ENCODE measurements around the gene SLC44A1.
A peak's percentile ranks its signal among the peaks of the same experiment; 100 is the strongest.

Gene SLC44A1

DNA sequence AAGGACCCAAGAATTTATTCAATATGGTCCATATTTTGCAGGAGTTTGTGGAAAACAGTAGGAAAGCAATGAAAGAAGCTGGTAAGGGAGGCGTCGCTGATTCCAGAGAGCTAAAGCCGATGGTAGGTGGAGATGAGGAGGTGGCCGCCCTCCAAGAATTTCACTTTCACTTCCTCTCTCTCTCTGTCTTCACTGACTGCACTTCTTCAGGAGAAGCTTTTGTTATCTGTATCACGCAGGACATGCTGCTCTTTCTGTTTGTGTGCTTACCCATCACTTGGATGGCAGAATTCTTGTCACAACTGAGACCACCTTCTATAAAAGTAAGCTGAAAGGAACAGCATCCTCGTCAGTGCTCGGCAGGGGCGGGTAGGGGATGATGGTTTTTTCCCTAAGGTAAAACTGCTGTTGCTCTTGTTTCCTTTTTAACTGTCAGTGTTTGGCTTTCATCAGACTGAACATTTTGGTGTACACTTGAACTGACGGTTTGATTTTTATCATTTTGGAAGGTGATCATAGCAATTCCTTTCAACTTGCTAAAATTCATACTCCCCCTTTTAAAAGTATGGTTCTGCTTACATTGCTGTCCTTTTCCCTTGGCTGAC lies 141.0 kb downstream of the SLC44A1 start:
- DNase-seq (ENCODE audit: low read depth in 3 of 3, low spot score in 1 of 3) = no peak

- no peak for DNase-seq (ENCODE audit: low read depth in 3 of 3, low spot score in 1 of 3)
Observed at GRCh38 chr9:105389796-105390195, 145.3 kb downstream of the SLC44A1 start.

- DNase-seq (ENCODE audit: low read depth in 3 of 3, low spot score in 1 of 3) = no peak
Observed at GRCh38 chr9:105390871-105391270, 146.4 kb downstream of the SLC44A1 start.

DNA sequence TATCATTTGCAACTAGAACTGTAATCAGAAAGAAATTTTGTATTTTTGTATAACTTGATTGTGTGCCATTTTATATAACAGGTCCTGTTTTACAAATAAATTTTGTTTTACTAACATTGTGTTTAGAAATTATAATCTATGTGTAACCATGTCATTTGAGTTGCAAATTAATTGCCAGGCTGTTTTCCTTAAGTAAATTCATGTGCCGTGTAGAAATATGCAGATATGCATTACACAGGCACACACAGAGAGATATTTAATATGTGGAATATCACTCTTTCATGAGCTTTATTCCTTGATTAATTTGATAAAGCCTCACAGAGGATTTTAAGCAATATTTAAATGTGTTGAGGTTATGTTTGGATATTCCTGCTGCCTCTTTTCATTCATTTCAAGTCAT lies 146.8 kb downstream of the SLC44A1 start:
- DNase-seq (ENCODE audit: low read depth in 3 of 3, low spot score in 1 of 3) = no peak

GRCh38 chr9:105392531-105392930 lies 148.1 kb downstream of the SLC44A1 start:
- no peak for DNase-seq (ENCODE audit: low read depth in 3 of 3, low spot score in 1 of 3)

GRCh38 chr9:105393576-105394344 lies 149.3 kb downstream of the SLC44A1 start:
- no peak for DNase-seq (ENCODE audit: low read depth in 3 of 3, low spot score in 1 of 3)

GRCh38 chr9:105396441-105396840 lies 152.0 kb downstream of the SLC44A1 start:
- DNase-seq (ENCODE audit: low read depth in 3 of 3, low spot score in 1 of 3) = no peak

DNA sequence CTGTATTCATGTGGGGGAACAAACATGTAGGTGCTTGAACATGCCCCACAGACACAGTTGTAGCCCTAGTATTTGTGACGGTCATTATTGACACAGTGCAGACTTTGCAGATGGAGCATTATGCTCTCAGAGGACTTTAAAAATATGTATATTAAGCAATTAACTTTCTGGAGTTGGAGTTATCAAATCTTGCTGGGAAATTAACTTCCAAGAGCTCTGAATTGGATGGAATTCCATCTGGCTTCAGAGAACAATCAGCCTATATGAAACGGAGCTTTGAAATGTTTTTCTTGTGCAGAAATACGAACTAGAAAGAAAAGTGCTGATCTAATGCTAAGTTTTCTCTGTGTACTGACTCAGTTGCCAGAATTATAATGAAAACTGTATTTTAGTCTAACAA lies 152.4 kb downstream of the SLC44A1 start:
- DNase-seq (ENCODE audit: low read depth in 3 of 3, low spot score in 1 of 3) = no peak

GRCh38 chr9:105399117-105399516 lies 154.7 kb downstream of the SLC44A1 start:
- DNase-seq (ENCODE audit: low read depth in 3 of 3, low spot score in 1 of 3) = no peak

- DNase-seq (ENCODE audit: low read depth in 3 of 3, low spot score in 1 of 3) = no peak
Observed at GRCh38 chr9:105401651-105402050, 157.2 kb downstream of the SLC44A1 start.

DNA sequence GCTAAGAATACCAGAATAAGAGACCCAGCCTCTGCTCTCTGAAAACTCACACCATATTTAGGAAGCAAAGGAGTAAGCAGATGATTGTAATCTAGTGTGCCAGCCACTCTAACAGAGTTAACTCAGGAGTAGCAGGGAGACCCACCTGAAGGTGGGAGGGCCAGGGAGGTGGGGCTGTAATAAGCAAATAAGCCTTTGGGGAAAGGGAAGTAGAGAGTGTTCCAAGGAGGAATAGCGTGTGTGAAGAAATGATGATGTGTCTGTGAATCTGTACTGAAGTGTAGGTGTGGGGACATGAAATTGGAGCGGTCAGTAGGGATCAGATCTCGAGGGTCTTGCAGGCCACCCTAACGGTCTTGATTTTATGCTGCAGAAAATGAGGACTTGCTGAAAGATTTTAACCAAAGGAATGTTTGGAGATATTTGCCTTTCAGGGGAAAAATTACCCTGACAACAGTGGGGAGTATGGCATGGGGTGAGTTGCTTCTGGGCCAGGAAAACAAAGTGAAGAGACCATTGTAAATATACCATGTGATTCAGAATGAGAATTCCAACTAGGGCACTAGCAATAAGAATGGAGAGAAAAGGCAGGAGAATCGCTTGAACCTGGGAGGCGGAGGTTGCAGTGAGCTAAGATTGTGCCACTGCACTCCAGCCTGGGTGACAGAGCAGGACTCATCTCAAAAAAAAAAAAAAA lies 159.2 kb downstream of the SLC44A1 start:
- DNase-seq (ENCODE audit: low read depth in 3 of 3, low spot score in 1 of 3) = no peak

DNA sequence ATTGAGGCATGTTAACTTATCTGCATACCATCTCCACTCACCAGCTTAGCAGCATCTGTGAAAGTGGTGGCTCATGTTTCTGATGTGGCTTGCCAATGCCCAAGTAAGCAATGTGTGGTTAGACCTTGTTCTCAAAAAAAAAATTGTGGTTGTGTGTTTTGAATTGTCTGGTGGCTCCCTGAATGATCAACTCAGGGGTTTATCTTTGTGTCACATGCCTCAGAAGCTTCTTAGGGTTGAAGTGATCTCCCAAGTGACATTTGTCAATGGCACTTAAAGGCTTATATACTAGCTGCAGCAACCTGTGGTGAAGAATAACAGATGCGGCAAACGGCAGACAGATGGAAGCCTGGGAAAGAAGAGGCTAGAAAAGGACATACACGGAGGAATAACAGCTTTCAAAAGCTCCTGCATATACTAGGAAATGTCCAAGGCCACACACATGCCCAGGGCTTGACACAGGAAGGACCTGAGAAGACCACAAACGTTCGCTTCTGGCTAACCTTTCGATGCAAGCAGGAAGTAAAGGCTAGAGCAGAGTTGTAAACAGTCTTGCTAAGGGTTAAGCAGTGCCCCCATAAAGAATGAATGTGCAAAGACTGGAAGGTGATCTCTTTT lies 161.2 kb downstream of the SLC44A1 start:
- DNase-seq (ENCODE audit: low read depth in 3 of 3, low spot score in 1 of 3) = peak in 2 of 3 donors; percentile 12 to 16

DNA sequence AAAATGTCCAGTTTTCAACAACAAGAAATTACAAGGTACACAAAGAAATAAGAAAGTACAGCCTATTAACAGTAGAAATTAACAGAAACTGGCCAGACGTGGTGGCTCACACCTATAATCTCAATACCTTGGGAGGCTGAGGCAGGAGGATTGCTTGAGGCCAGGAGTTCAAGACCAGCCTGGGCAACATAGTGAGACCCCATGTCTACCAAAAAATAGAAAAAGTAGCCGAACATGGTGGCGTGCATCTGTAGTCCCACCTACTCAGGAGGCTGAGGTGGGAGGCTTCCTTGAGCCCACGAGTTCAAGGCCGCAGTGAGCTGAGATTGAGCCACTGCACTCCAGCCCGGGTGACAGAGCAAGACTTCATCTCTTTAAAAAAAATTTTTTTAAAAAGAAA lies 161.9 kb downstream of the SLC44A1 start:
- no peak for DNase-seq (ENCODE audit: low read depth in 3 of 3, low spot score in 1 of 3)

DNA sequence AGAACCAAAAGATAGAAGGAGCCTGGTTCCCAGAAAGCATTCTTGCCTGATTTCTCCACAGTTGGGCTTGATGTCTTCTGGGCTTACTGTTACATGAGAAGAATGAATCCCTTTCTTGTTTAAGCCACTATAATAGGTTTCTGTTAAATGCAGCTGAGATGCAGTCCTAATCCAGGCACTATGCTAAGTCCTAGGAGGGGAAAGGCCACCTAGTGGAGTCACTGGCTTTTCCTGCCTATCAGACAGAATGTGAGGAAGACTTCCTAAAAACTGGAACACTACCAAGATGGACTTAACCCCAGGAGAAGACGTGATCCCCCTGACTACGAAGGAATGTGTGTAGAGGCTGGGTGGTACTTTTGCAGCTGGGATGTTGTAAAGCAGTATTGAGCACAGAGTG lies 169.1 kb downstream of the SLC44A1 start:
- no peak for DNase-seq (ENCODE audit: low read depth in 3 of 3, low spot score in 1 of 3)

GRCh38 chr9:105414947-105415661 lies 170.7 kb downstream of the SLC44A1 start:
- DNase-seq (ENCODE audit: low read depth in 3 of 3, low spot score in 1 of 3) = peak; percentile 13 to 31 (median 20)

DNA sequence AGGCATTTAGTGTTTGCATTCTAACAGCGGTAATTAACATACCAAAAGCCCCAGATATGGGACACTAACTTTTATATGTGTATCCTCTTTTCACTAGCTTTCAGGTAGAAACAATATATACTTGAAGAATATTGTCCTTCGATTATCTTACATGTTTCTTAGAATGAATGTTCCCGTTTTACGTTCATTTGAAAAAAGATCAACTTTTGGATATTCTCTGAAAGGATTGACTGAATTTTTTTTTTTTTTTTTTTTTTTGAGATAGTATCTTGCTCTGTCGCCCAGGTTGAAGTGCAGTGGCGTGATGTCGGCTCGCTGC lies 171.2 kb downstream of the SLC44A1 start:
- no peak for DNase-seq (ENCODE audit: low read depth in 3 of 3, low spot score in 1 of 3)

- DNase-seq (ENCODE audit: low read depth in 3 of 3, low spot score in 1 of 3) = no peak
Observed at GRCh38 chr9:105416840-105417239, 172.4 kb downstream of the SLC44A1 start.

- no peak for DNase-seq (ENCODE audit: low read depth in 3 of 3, low spot score in 1 of 3)
Observed at GRCh38 chr9:105418588-105419500, 174.4 kb downstream of the SLC44A1 start.

GRCh38 chr9:105419816-105420597 lies 175.6 kb downstream of the SLC44A1 start:
- DNase-seq (ENCODE audit: low read depth in 3 of 3, low spot score in 1 of 3) = no peak

- no peak for DNase-seq (ENCODE audit: low read depth in 3 of 3, low spot score in 1 of 3)
Observed at GRCh38 chr9:105421154-105421553, 176.7 kb downstream of the SLC44A1 start.
